ENCODE data around the gene BPGM. TPM values are rescaled to one million over a fixed set of nuclear protein-coding genes. Genes with fewer than 3 reads are reported as not detected.
"Not testable (repeated sequence)": the region's sequence is repeated elsewhere in the genome, so short reads cannot be mapped to it uniquely, and the experiment has no call there.

BPGM gene
- total RNA-seq, 1 donor from 2014 or later = 23.8 TPM

DNA sequence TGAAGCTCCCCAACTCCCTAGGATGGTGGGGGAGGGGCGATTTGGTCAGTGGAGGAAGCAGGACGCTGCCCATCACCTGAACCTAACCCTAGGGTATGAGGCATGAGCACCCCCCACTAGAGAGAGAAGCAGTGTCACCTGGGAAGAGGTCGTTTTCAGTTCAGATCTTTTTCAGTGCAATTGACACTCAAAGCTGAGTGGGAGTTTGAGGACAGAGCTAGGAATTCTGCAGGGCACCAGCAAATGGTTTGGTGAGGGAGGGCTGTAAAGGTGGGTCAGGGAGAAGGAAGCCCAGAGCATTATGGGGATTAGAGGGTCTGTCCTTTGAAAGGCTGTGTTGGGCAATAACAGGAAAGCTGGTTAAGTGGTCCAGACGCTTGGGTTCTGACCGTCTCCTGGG lies 10.9 kb downstream of the BPGM start:
- peaks cover 21% of the 10 kb centered on the region for H3K9me3 Mint-ChIP-seq
- no peak overlapping the region for H3K4me3 Mint-ChIP-seq
- H3K27me3 Mint-ChIP-seq (ENCODE audit: insufficient read depth) = no peaks in the 10 kb centered on the region
- peaks cover 51% of the 10 kb centered on the region for H3K4me1 Mint-ChIP-seq (ENCODE audit: low read depth)
- no peak for DNase-seq (ENCODE audit: low spot score)
- H3K36me3 Mint-ChIP-seq (ENCODE audit: low read depth) = peaks cover 43% of the 10 kb centered on the region
- no peak overlapping the region for H3K27ac Mint-ChIP-seq
- intact Hi-C loops (cut with micrococcal nuclease) = no loop called here

DNA sequence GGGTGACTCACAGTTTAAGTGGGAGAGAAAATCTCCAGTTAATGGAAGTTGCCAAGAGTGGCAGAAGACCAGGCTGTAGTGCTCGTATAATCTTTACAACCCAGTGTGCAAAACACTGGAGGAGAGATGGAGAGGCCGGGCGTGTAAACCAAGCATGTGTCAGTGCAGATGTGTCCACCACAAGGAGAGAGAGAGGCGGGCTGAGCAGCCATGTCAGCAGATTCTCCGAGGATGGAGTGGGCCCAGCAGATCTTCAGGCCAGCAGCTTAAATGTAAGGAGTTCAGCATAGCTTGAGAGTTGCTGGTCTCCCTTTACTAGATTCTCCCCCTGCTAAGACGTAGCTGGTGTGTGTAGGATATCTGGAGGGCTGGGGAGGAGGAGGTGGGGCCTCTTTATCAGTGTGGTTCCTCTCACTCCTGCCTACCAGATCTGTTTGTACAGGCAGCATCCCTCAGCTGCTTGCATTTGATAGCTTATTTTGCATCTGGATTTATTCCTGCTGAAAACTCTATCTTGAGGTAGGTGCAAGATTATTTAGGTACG lies 13.7 kb downstream of the BPGM start:
- no peaks in the 10 kb centered on the region for H3K27me3 Mint-ChIP-seq (ENCODE audit: insufficient read depth)
- H3K9me3 Mint-ChIP-seq = peaks cover 21% of the 10 kb centered on the region
- intact Hi-C loops (cut with micrococcal nuclease) = no loop called here
- peaks cover 27% of the 10 kb centered on the region for H3K4me1 Mint-ChIP-seq (ENCODE audit: low read depth)
- DNase-seq (ENCODE audit: low spot score) = no peak
- no peak overlapping the region for H3K4me3 Mint-ChIP-seq
- H3K27ac Mint-ChIP-seq = no peak overlapping the region
- peaks cover 44% of the 10 kb centered on the region for H3K36me3 Mint-ChIP-seq (ENCODE audit: low read depth)

DNA sequence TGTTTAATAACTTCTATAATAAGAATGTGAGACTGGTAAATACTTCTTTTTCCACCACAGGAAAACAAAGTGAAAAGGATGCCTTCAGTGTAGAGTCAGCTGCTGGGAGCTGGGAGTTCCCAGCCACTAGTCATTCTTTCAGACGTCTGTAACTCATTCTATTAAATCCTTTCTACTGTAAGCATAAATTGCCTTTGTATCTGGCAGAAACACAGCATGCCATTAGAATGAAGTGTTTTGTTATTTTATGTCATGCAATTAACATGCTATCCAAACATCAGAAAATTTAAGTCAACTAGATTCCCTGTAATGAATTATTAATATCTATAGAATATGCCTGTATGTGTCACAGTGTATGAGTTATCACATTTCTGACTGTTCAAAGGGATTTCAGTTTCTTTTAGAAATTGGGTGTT lies 14.3 kb downstream of the BPGM start:
- Mint-ChIP-seq H3K27me3 (ENCODE audit: insufficient read depth) (no peaks in the 10 kb centered on the region), H3K9me3 (peaks cover 18% of the 10 kb centered on the region), H3K36me3 (ENCODE audit: low read depth) (peaks cover 40% of the 10 kb centered on the region), H3K4me3 (no peak overlapping the region), H3K4me1 (ENCODE audit: low read depth) (peaks cover 27% of the 10 kb centered on the region), H3K27ac (no peak overlapping the region)
- no peak for DNase-seq (ENCODE audit: low spot score)
- intact Hi-C loops (cut with micrococcal nuclease) = no loop called here

DNA sequence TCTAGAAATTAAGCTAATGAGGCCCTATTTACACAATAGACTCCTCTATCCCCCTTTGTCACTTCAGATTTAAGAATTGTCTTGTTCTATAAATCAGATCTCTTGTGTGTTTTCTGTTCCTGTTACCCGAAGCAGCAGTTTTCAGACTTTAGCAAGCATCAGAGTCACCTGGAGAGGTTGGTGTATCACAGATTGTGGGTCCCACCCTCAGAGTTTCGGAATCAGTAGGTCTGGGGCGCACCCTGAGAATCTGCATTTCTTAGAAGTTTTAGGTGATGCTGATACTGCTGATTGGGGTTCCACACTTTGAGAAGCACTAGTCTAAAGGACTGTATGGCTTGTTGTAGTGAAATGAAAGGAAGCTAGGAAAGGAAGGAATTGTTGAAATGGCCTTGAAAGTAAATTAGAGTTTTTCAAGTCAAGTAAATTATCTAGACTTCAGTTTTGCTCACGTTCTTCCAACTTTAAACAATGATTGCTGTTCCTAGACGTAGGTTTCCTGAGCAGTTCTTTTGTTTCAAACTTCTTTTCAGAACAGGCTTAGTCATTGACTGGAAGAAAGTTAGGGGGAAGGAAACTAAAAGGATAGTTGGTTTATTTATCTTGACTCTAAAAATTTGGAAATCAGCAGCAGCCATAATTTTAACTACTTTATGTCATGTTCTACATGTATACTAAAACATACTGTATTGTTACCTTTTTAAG lies 15.7 kb downstream of the BPGM start:
- Mint-ChIP-seq H3K4me3 (no peak overlapping the region), H3K27ac (no peak overlapping the region), H3K4me1 (ENCODE audit: low read depth) (peaks cover 21% of the 10 kb centered on the region)

DNA sequence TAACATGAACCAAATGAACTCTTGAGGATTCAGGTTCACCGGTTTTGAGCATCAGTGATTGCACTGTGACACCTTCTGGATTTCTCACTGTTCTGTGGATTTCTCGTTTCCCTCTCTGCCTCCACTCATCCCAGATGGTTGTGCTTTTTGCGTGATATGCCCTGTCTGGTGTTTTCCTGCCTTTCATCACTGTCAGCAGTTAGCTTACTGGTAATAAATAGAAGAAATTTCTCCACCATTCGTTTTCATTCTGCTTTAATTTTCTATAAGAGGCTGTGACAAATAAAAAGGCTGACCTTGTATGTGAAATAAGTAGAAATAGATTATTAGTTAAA lies 16.2 kb downstream of the BPGM start:
- peaks cover 6% of the 10 kb centered on the region for H3K9me3 Mint-ChIP-seq
- peaks cover 23% of the 10 kb centered on the region for H3K4me1 Mint-ChIP-seq (ENCODE audit: low read depth)
- no peak overlapping the region for H3K4me3 Mint-ChIP-seq
- H3K27ac Mint-ChIP-seq = no peak overlapping the region
- DNase-seq (ENCODE audit: low spot score) = no peak
- peaks cover 38% of the 10 kb centered on the region for H3K36me3 Mint-ChIP-seq (ENCODE audit: low read depth)
- H3K27me3 Mint-ChIP-seq (ENCODE audit: insufficient read depth) = no peaks in the 10 kb centered on the region
- intact Hi-C loops (cut with micrococcal nuclease) = no loop called here

More for the DNA sequence above, 15.7 kb downstream of the BPGM start:
- DNase-seq (ENCODE audit: low spot score) = no peak
- intact Hi-C loops (cut with micrococcal nuclease) = no loop called here
- Mint-ChIP-seq H3K27me3 (ENCODE audit: insufficient read depth) (no peaks in the 10 kb centered on the region), H3K36me3 (ENCODE audit: low read depth) (peaks cover 39% of the 10 kb centered on the region), H3K9me3 (peaks cover 6% of the 10 kb centered on the region)

DNA sequence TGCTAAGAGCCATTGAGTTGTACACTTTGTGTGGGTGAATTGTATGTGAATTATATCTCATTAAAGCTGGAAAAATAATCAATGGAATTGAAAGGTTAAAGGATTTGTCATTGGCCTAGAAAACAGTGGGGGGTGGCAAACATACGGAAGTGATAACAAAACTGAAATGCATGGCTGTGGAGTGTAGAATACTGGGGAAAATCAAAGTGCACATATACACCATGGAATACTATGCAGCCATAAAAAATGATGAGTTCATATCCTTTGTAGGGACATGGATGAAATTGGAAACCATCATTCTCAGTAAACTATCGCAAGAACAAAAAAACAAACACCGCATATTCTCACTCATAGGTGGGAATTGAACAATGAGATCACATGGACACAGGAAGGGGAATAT lies 18.4 kb downstream of the BPGM start:
- H3K4me3 Mint-ChIP-seq; DNase-seq (ENCODE audit: low spot score); H3K27ac Mint-ChIP-seq; H3K27me3 Mint-ChIP-seq (ENCODE audit: insufficient read depth); H3K9me3 Mint-ChIP-seq; intact Hi-C loops (cut with micrococcal nuclease): not testable (repeated sequence)
- H3K36me3 Mint-ChIP-seq (ENCODE audit: low read depth) = peaks cover 35% of the 10 kb centered on the region
- peaks cover 37% of the 10 kb centered on the region for H3K4me1 Mint-ChIP-seq (ENCODE audit: low read depth)

DNA sequence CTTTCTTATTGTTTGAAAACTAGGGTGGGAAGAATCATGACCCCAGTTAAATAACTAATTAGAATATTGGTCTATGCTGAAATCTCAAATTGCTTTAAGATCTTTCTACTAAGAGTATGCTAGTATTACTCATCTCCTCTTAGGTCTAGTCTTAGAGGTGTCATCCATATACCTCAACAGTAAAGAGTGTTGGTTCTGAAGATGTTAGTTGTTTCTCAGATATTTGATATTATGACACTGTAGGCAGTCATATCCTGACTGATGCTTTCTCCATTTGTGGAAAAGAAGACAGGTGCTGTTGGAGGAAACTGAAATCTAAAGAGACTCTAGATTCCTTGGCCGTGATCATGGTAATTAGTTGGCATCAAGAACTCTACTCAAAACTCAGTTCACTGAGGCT lies 21.2 kb downstream of the BPGM start:
- no peaks in the 10 kb centered on the region for H3K27me3 Mint-ChIP-seq (ENCODE audit: insufficient read depth)
- H3K36me3 Mint-ChIP-seq (ENCODE audit: low read depth) = peaks cover 28% of the 10 kb centered on the region
- no peak overlapping the region for H3K4me3 Mint-ChIP-seq
- no peak for DNase-seq (ENCODE audit: low spot score)
- no peak overlapping the region for H3K27ac Mint-ChIP-seq
- peaks cover 6% of the 10 kb centered on the region for H3K9me3 Mint-ChIP-seq
- peaks cover 34% of the 10 kb centered on the region for H3K4me1 Mint-ChIP-seq (ENCODE audit: low read depth)
- intact Hi-C loops (cut with micrococcal nuclease) = no loop called here

DNA sequence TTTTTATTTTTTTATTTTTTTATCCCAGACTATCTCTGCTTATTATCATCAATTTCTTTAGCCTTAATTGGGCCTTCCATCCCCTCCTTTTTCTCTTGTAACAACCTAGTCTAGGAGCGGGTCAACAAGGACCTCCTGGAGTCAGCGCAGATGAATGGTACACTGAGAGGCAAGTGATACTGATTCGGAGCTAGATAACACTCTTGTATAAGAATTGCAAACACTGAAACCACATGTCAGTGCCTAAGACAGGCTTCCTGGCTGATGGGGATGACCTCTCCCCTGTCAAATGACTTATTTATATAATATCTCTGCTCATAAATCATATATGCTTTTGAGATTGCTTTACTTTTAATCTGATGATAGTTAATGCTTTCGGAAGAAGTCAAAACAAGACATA lies 22.7 kb downstream of the BPGM start:
- Mint-ChIP-seq H3K36me3 (ENCODE audit: low read depth) (peaks cover 25% of the 10 kb centered on the region), H3K9me3 (peaks cover 9% of the 10 kb centered on the region), H3K27me3 (ENCODE audit: insufficient read depth) (no peaks in the 10 kb centered on the region), H3K4me3 (peak overlapping the region; percentile 47), H3K4me1 (ENCODE audit: low read depth) (peaks cover 34% of the 10 kb centered on the region), H3K27ac (peak overlapping the region; percentile 33)
- intact Hi-C loops (cut with micrococcal nuclease) = loop anchor here (1.0 kb wide), 1 partner anchor 23 kb away; the partner anchor contains the start of gene BPGM
- DNase-seq (ENCODE audit: low spot score) = no peak

DNA sequence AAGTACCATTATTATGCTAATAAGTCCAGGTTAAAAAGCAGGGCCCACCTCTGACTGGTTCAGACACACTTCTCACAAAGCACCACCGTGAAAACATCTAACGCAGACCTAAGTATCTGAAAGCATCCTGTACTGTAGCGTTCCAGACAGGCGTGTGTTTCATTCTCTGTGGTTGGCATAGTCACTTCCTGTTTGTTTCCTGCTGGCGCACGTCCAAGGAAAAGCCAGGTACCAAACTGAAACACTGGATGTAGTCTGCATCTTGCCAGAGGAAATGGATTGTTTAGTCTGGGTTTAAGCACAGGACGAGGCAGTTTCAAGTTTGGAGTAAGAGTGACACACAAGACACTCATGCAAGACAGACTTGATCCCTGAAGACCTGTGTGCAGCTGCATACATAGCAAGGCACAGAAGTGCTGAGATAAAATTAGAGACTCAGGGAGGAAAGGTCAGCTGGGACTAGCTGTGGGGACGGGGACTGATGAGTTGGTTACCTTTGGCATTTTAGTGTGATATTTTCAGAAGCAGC lies 23.3 kb downstream of the BPGM start:
- Mint-ChIP-seq H3K4me1 (ENCODE audit: low read depth) (peaks cover 34% of the 10 kb centered on the region), H3K9me3 (peaks cover 9% of the 10 kb centered on the region), H3K27me3 (ENCODE audit: insufficient read depth) (no peaks in the 10 kb centered on the region), H3K36me3 (ENCODE audit: low read depth) (peaks cover 20% of the 10 kb centered on the region), H3K27ac (peak overlapping the region; percentile 33), H3K4me3 (peak overlapping the region; percentile 47)
- DNase-seq (ENCODE audit: low spot score) = peak; percentile 26
- intact Hi-C loops (cut with micrococcal nuclease) = loop anchor here (1.0 kb wide), 1 partner anchor 24 kb away; the partner anchor contains the start of gene BPGM

DNA sequence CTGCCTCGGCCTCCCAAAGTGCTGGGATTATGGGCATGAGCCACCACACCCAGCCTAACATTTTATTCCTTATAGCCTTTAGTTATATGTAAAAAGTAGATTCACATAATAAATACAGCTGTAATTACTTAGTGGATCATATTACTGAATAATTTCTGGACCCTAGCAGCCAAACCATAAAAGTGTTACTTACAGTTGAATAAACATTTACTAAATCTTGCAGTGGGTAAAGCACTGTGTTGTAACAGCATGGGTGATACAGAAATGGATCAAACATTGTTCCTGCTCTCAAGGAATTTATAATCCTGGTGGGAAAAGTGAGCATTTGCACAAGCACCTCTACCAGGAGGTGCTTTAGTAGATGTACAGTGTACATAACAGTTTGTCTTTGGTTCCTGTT lies 25.0 kb downstream of the BPGM start:
- no peak overlapping the region for H3K27ac Mint-ChIP-seq
- peaks cover 35% of the 10 kb centered on the region for H3K4me1 Mint-ChIP-seq (ENCODE audit: low read depth)
- intact Hi-C loops (cut with micrococcal nuclease) = no loop called here

DNA sequence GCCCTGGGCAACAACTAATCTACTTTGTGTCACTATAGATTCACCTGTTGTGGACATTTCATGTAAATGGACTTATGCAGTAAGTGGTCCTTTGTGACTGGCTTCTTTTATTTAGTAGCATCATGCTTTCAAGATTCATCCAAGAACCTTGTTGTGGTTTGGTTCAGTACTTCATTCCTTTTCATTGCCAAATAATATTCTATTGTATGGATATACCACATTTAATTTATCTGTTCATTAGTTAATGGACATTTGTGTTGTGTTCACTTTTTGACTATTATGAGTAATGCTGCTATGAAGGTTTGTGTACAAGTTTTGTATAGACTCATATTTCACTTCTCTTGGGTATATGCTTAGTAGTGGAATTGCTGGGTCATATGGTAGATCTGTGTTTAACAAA lies 27.8 kb downstream of the BPGM start:
- H3K4me3 Mint-ChIP-seq = no peak overlapping the region
- intact Hi-C loops (cut with micrococcal nuclease) = no loop called here
- no peaks in the 10 kb centered on the region for H3K27me3 Mint-ChIP-seq (ENCODE audit: insufficient read depth)
- peaks cover 17% of the 10 kb centered on the region for H3K36me3 Mint-ChIP-seq (ENCODE audit: low read depth)
- H3K9me3 Mint-ChIP-seq = peaks cover 8% of the 10 kb centered on the region
- H3K27ac Mint-ChIP-seq = no peak overlapping the region
- H3K4me1 Mint-ChIP-seq (ENCODE audit: low read depth) = peaks cover 20% of the 10 kb centered on the region
- no peak for DNase-seq (ENCODE audit: low spot score)

More for the DNA sequence above, 25.0 kb downstream of the BPGM start:
- no peak for DNase-seq (ENCODE audit: low spot score)
- H3K36me3 Mint-ChIP-seq (ENCODE audit: low read depth) = peaks cover 11% of the 10 kb centered on the region
- H3K27me3 Mint-ChIP-seq (ENCODE audit: insufficient read depth) = no peaks in the 10 kb centered on the region
- peaks cover 8% of the 10 kb centered on the region for H3K9me3 Mint-ChIP-seq
- no peak overlapping the region for H3K4me3 Mint-ChIP-seq

DNA sequence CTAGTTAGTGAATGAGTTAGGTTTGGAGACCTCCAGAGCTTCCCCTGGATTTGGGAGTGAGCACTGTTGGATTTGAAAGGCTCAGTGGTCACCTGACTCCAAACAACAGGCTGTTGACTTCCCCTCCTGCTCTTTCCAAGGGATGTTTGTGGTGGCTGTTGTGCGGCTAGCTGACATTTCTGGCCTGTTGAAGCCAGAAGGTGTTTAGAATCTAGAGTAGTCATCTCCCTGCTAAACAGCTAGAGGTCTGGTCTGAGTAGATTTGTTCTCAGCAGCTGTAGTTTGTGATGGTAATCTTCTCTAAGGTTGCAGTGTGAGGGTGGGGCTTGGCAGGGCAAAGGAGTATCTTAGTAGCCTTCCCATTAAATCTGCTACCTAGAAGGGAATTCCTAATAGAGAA lies 30.1 kb downstream of the BPGM start:
- intact Hi-C loops (cut with micrococcal nuclease) = no loop called here
- Mint-ChIP-seq H3K9me3 (peaks cover 8% of the 10 kb centered on the region), H3K4me1 (ENCODE audit: low read depth) (peaks cover 9% of the 10 kb centered on the region), H3K27ac (no peak overlapping the region), H3K4me3 (no peak overlapping the region), H3K27me3 (ENCODE audit: insufficient read depth) (no peaks in the 10 kb centered on the region), H3K36me3 (ENCODE audit: low read depth) (peaks cover 24% of the 10 kb centered on the region)
- no peak for DNase-seq (ENCODE audit: low spot score)

DNA sequence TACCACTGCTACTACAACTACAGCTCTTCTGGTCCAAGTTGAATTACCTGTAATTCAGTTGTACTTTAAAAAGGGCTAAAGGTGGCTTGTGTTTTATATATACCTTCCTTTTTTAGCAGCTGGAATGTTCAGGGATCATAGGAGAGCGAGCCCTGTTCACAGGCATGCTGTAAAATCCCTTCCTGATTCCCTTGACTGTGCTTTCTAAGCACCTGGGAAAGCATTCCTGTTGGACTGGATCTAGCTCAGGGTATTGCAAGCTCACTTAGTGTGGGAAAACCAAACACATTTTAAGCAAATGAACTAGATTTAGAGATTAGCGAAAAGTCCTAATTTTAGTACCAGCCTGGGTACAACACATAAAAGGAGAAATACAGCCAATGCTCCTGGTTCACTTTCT lies 31.5 kb downstream of the BPGM start:
- H3K9me3 Mint-ChIP-seq = peaks cover 8% of the 10 kb centered on the region
- DNase-seq (ENCODE audit: low spot score) = no peak
- H3K27ac Mint-ChIP-seq = no peak overlapping the region
- H3K36me3 Mint-ChIP-seq (ENCODE audit: low read depth) = peaks cover 24% of the 10 kb centered on the region
- peaks cover 5% of the 10 kb centered on the region for H3K4me1 Mint-ChIP-seq (ENCODE audit: low read depth)
- no peak overlapping the region for H3K4me3 Mint-ChIP-seq
- H3K27me3 Mint-ChIP-seq (ENCODE audit: insufficient read depth) = no peaks in the 10 kb centered on the region
- intact Hi-C loops (cut with micrococcal nuclease) = no loop called here

Data from activated T-helper 1 cell treated with anti-CD3 and anti-CD28 coated beads, Interleukin-12 subunit alpha, Interleukin-12 subunit beta, Interleukin-2, Interleukin-4 antibody, amounts not matched to agents 30 ng/mL and 10 ng/mL and 1 ng/mL, durations not matched to agents 14 hours and 24 hours and 36 hours (primary cell).